Esophagus squamous epithelium (tissue), 4 donors: ENCODE data around the gene PLOD2.

Experiments
- CTCF ChIP-seq, 6 experiments: fragments of 450-650 bp in 4 of 6; fragments of 200-600 bp in 2 of 6; sonication (generic) in 2 of 6; IDR thresholded peaks; one replicate each; pipeline ENCODE4 v1.5.1; 2016 to 2019; ENCODE audit warnings: antibody characterized with exemption in 6 of 6, mild to moderate bottlenecking in 4 of 6, moderate library complexity in 4 of 6
- POLR2A ChIP-seq, 4 donors: fragments of 450-650 bp; IDR thresholded peaks; one replicate each; pipeline ENCODE4 v1.6.1; 2017; ENCODE audit warnings: antibody characterized with exemption in 4 of 4, mild to moderate bottlenecking in 4 of 4, moderate library complexity in 3 of 4

DNA sequence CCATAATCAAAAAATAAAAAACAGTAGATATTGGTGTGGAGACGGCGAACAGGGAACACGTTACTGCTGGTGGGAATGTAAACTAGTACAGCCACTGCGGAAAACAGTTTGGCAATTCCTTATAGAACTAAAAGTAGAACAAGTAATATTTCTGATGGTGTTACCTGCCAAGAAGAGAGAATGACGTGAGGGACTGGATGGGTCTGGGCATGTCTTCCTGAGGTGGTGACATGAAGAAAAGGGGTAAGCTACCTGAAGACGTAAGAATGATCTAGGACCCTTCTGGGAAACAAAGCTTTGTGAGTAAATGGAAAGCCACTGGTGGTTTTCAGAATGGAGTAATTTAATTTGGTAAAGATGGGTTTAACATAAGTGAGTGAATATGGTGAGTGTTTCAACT is 19.4 kb upstream of the PLOD2 start:
- TF ChIP-seq CTCF (IDR thresholded peaks at IDR 0.05) (no peak), POLR2A (IDR thresholded peaks at IDR 0.05) (no peak)
